Epithelial cell of proximal tubule (primary cell): Measurements from ENCODE around the gene RHBDD3. TPM values are rescaled to one million over a fixed set of nuclear protein-coding genes. Genes with fewer than 3 reads are reported as not detected.
"Not testable (repeated sequence)": the region's sequence is repeated elsewhere in the genome, so short reads cannot be mapped to it uniquely, and the experiment has no call there.

Source experiments
- DNase-seq: peaks from one replicate; pipeline ENCODE4 v3.0.0-alpha.2; 2011; ENCODE audit warnings: low read depth
- H3K4me3 ChIP-seq: 2 replicates; pipeline ENCODE4 v1.5.1; 2011; ENCODE audit warnings: low read depth, mild to moderate bottlenecking, low read length
- CTCF ChIP-seq: conservative IDR thresholded peaks from 2 replicates; pipeline ENCODE4 v1.5.1; 2012; ENCODE audit warnings: low read depth, mild to moderate bottlenecking, low read length
- total RNA-seq: library from RNA; depleted of rRNA; stranded (reverse); fragments of >200 nt; gene quantifications from 2 replicates; pipeline ENCODE4 v1.2.3, GENCODE V29; 2015

RHBDD3 gene
- total RNA-seq, 1 donor from 2014 or later = 28.2 TPM

GRCh38 chr22:29255064-29255621 is 12.6 kb downstream of the RHBDD3 start:
- DNase-seq = no peak
- no peak for TF ChIP-seq CTCF

GRCh38 chr22:29254286-29254660 is 13.5 kb downstream of the RHBDD3 start:
- DNase-seq = no peak
- H3K4me3 ChIP-seq = no peak overlapping the region
- TF ChIP-seq CTCF = no peak

More at GRCh38 chr22:29255064-29255621, 12.6 kb downstream of the RHBDD3 start:
- no peak overlapping the region for H3K4me3 ChIP-seq

- TF ChIP-seq CTCF = no peak
- no peak for DNase-seq
- H3K4me3 ChIP-seq = no peak overlapping the region
Observed at GRCh38 chr22:29253561-29254285, 14.1 kb downstream of the RHBDD3 start.

GRCh38 chr22:29251981-29252911 is 15.5 kb downstream of the RHBDD3 start:
- DNase-seq = no peak
- H3K4me3 ChIP-seq = no peak overlapping the region
- TF ChIP-seq CTCF = no peak

GRCh38 chr22:29251265-29251664 is 16.5 kb downstream of the RHBDD3 start:
- no peak overlapping the region for H3K4me3 ChIP-seq
- DNase-seq = no peak
- no peak for TF ChIP-seq CTCF

- not testable (repeated sequence) for H3K4me3 ChIP-seq, DNase-seq
Observed at GRCh38 chr22:29247891-29248290, 19.9 kb downstream of the RHBDD3 start.

- no peak overlapping the region for H3K4me3 ChIP-seq
- no peak for DNase-seq
- TF ChIP-seq CTCF = peak; percentile 98
Observed at GRCh38 chr22:29245626-29246385, 22.0 kb downstream of the RHBDD3 start.
